Measurements from ENCODE around the gene ETNK2. TPM values are rescaled to one million over a fixed set of nuclear protein-coding genes. Genes with fewer than 3 reads are reported as not detected.

Gene ETNK2
- total and polyA plus RNA-seq, 7 donors, result 0.62 to 1.7 (median 1.2) TPM

- peaks cover 0 to 5% (median 1%) of the 10 kb centered on the region in 3 donors for H3K27me3 ChIP-seq (ENCODE audit: insufficient read depth in 3 of 3, low read length in 2 of 3)
- DNase-seq (peak in 1 of 2 donors; percentile 57), ATAC-seq (peak; percentile 26 to 50 (median 30))
- intact Hi-C loops (cut with DNase I), result no loop called here
- H3K4me1 ChIP-seq, result peaks cover 20% of the 10 kb centered on the region
- H3K36me3 ChIP-seq (ENCODE audit: insufficient read depth in 1 of 2, low read depth in 1 of 2), result no peaks in the 10 kb centered on the region
- TF ChIP-seq CTCF (IDR thresholded peaks at IDR 0.05), result no peak
- no peaks in the 10 kb centered on the region for H3K9me3 ChIP-seq
- WGBS, 3 donors, result 27 to 32% (median 31%) methylated on average over 24 to 44 of the region's 44 CpGs
- peak overlapping the region; percentile 39 for H3K4me3 ChIP-seq
- H3K27ac ChIP-seq, result no peak overlapping the region
Measured at GRCh38 chr1:204190212-204191211, 38.7 kb upstream of the ETNK2 start.

GRCh38 chr1:204188959-204189639 lies 37.3 kb upstream of the ETNK2 start:
- no peak for TF ChIP-seq CTCF (IDR thresholded peaks at IDR 0.05)
- Histone ChIP-seq H3K27ac (no peak overlapping the region), H3K36me3 (ENCODE audit: insufficient read depth in 1 of 2, low read depth in 1 of 2) (no peaks in the 10 kb centered on the region), H3K4me1 (peaks cover 20% of the 10 kb centered on the region), H3K9me3 (no peaks in the 10 kb centered on the region), H3K4me3 (no peak overlapping the region), H3K27me3 (ENCODE audit: insufficient read depth in 3 of 3, low read length in 2 of 3) (peaks cover 0 to 5% (median 1%) of the 10 kb centered on the region in 3 donors)
- intact Hi-C loops (cut with DNase I), result no loop called here
- 82 to 86% (median 83%) methylated on average over 11 of the region's 11 CpGs for WGBS, 3 donors
- ATAC-seq (no peak), DNase-seq (no peak)

- Histone ChIP-seq H3K27me3 (ENCODE audit: insufficient read depth in 3 of 3, low read length in 2 of 3) (peaks cover 0 to 5% (median 1%) of the 10 kb centered on the region in 3 donors), H3K4me1 (peaks cover 11% of the 10 kb centered on the region), H3K4me3 (no peak overlapping the region), H3K36me3 (ENCODE audit: insufficient read depth in 1 of 2, low read depth in 1 of 2) (no peaks in the 10 kb centered on the region), H3K9me3 (no peaks in the 10 kb centered on the region), H3K27ac (no peak overlapping the region)
- ATAC-seq, result no peak
- intact Hi-C loops (cut with DNase I), result no loop called here
- DNase-seq, result no peak
- no peak for TF ChIP-seq CTCF (IDR thresholded peaks at IDR 0.05)
- 68 to 83% (median 83%) methylated on average over 10 of the region's 10 CpGs for WGBS, 3 donors
Measured at GRCh38 chr1:204186597-204186996, 34.8 kb upstream of the ETNK2 start.

GRCh38 chr1:204181116-204181515 lies 29.3 kb upstream of the ETNK2 start:
- H3K9me3 ChIP-seq, result no peaks in the 10 kb centered on the region
- no peak overlapping the region for H3K4me3 ChIP-seq
- H3K36me3 ChIP-seq (ENCODE audit: insufficient read depth in 1 of 2, low read depth in 1 of 2), result no peaks in the 10 kb centered on the region
- 72 to 82% (median 81%) methylated on average over 1 of the region's 1 CpG for WGBS, 3 donors
- ATAC-seq (no peak), DNase-seq (no peak)
- intact Hi-C loops (cut with DNase I), result no loop called here
- H3K27me3 ChIP-seq (ENCODE audit: insufficient read depth in 3 of 3, low read length in 2 of 3), result peaks cover 0 to 2% (median 0%) of the 10 kb centered on the region in 3 donors
- no peak for TF ChIP-seq CTCF (IDR thresholded peaks at IDR 0.05)
- H3K4me1 ChIP-seq, result no peaks in the 10 kb centered on the region
- H3K27ac ChIP-seq, result no peak overlapping the region
